LNCAP (cell line): ENCODE results near the gene YWHAH.

Experiments used
- TF ChIP-seq, protein P1 (sequence below): fragments of 450-650 bp; IDR thresholded peaks from 2 replicates; pipeline ENCODE4 v1.5.1; 2017; ENCODE audit warnings: mild to moderate bottlenecking

The YWHAH gene

GRCh38 chr22:31935961-31936635 lies 8.2 kb upstream of the YWHAH start:
- TF ChIP-seq, protein P1, sequence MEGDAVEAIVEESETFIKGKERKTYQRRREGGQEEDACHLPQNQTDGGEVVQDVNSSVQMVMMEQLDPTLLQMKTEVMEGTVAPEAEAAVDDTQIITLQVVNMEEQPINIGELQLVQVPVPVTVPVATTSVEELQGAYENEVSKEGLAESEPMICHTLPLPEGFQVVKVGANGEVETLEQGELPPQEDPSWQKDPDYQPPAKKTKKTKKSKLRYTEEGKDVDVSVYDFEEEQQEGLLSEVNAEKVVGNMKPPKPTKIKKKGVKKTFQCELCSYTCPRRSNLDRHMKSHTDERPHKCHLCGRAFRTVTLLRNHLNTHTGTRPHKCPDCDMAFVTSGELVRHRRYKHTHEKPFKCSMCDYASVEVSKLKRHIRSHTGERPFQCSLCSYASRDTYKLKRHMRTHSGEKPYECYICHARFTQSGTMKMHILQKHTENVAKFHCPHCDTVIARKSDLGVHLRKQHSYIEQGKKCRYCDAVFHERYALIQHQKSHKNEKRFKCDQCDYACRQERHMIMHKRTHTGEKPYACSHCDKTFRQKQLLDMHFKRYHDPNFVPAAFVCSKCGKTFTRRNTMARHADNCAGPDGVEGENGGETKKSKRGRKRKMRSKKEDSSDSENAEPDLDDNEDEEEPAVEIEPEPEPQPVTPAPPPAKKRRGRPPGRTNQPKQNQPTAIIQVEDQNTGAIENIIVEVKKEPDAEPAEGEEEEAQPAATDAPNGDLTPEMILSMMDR, result no peak

- TF ChIP-seq, protein P1, result no peak
These were observed 7.0 kb upstream of the YWHAH start for GRCh38 chr22:31937341-31937740.

- TF ChIP-seq, protein P1, result no peak
These were observed 6.0 kb upstream of the YWHAH start for GRCh38 chr22:31938296-31938695.

GRCh38 chr22:31940506-31940905 lies 3.8 kb upstream of the YWHAH start:
- TF ChIP-seq, protein P1, result no peak

DNA sequence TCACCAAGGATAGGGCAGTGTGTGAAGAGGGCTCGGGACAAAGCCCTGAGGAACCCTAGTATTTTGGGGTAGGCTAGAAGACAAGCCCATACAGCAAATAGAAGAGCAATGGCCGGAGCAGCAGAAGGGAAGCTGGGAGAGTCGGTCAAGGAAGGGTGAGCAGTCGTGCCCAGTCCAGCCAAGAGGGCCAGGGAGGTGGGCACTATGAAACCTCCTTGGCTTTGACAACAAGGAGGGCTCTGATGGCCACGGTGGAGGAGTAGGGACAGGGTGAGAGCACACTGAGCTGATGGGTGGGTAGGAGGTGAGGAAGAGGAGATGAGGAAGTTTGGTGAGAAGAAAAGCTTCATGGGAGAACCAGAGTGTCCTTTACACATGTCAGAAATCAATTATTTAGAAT lies 2.2 kb upstream of the YWHAH start:
- TF ChIP-seq, protein P1, result no peak

DNA sequence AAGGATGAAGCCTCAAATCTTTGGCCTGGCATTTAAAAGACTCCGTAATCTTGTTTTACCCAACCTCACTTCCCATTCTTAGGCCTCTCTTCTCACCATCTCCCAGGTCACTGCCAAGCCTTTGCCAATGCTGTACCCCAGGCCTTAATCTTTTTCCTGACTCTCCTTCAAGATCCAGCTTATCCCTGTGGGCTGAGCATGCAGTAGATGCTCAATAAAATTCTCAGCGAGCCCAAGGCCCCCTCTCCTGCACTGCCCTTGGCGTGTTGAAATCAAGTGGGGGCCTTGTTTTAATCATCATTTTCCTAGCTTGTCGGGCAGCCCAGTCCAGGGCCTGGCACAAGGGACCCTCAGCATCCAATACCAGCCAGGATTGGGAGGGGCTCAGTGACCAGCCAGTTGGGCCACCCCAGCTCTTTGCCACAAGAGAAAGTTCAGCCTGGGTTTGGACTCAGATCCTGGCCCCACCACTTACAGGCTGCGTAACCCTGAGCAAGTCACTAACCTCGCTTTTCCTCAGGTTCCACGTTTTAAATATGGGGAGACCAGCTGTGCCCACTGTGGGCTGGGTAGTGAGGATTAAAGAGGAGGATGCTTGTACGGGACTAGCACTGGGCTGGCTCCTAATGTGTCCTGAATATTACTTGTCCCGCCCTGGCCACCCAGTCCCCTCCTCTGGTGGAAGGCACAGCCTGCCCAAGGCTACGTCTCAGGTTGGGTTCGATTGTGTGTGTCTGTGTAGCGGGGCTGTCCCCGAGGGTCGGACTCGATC lies 943 bp upstream of the YWHAH start:
- TF ChIP-seq, protein P1, result no peak

- TF ChIP-seq, protein P1, result no peak
These were observed 536 bp downstream of the YWHAH start for GRCh38 chr22:31944700-31945442.
